Stimulated activated CD4-positive, alpha-beta T cell treated with anti-CD3 and anti-CD28 coated beads, Interleukin-2, amount 100 ng/mL, for 48 hours (primary cell): ENCODE results near the gene KCNG4.

Experiments
- DNase-seq, 2 donors: peaks; one replicate each; pipeline ENCODE4 v3.0.0-alpha.2; 2020

The KCNG4 gene

GRCh38 chr16:84182680-84183571 is 56.9 kb downstream of the KCNG4 start:
- no peak for DNase-seq

DNA sequence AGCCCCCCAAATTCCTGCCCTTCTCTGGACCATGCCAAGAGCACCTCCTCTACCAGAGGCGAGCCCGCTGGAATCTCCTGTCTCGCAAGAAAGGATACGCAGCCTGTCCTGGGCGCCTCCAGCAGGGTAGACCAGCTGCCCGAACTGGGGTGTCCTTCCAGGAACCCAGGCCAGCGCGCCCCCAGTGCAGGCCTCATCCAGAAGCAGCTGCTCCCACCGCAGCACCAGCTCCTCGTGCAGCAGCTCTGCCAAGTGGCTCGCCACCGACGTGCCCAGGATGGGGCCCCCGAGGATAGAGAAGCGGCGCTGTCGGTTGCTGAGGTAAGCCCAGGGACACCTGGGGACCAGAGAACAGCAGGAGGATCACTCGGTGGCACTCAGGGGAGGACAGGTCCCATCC is 57.7 kb downstream of the KCNG4 start:
- DNase-seq: no peak

DNA sequence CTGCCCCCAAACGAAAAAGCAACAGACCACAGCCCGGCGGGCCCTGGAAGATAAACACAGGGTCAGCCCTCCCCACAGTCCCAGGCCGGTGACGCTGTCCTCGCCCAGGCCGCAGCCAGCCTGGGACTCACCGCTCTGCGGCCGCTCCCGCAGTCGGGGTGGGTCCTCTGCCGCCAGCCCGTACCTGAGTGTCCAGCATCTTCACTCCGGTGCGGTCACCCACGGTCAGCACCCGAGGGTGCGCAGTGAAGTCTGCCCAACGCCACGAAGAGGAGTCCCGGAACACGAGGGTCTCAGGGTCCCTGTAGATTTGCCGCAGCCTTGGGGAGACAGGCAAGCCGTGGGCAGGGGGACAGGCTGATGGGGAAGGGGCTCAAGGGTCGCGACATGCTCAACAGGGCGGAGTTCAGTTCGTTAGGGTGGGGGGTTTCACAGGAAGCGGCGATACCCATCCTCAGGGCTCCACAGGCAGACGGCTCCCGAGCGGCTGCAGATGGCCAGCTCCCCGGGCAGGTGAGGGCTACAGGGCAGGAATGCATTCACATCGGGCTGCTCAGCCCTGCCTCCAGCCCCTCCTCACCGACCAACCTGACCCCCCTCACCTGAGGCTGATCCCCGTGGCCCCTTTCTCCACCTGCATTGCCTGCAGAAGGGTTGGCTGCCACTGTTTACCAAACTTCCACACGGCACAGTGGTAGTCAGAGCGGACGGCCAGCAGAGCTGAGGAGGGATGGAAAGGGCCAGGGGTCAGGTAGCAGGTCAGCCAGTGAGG is 58.5 kb downstream of the KCNG4 start:
- DNase-seq: no peak

DNA sequence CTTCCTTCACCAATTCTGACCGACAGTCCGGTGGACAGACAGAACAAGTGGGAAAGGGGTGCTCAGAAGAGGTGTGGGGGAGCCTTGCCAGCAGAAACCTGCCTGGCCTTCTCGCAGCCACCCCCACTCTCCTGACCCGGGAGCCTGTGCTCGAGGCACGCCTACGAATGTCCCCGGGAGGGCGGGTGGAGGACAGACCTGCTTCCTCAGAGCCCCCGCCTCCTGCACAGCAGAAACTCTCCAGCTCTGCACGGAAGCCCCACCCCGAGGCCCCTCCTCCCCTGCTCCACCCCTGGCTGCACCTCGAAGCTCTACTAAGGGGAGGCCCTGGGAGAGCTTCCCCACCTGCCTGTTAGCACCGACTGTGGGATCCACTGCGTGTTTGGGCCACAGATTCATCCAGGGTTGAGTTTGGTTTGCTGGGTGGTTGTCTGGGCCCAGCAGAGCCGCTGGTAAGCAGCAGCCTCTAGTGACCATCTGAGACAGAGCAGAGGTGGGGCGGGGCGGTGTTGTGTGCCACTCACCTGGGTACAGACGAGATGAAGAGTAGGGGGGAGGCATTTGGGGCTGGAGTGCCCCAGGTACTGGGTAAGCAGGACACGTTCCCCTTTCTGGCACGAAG is 59.2 kb downstream of the KCNG4 start:
- DNase-seq: no peak

DNA sequence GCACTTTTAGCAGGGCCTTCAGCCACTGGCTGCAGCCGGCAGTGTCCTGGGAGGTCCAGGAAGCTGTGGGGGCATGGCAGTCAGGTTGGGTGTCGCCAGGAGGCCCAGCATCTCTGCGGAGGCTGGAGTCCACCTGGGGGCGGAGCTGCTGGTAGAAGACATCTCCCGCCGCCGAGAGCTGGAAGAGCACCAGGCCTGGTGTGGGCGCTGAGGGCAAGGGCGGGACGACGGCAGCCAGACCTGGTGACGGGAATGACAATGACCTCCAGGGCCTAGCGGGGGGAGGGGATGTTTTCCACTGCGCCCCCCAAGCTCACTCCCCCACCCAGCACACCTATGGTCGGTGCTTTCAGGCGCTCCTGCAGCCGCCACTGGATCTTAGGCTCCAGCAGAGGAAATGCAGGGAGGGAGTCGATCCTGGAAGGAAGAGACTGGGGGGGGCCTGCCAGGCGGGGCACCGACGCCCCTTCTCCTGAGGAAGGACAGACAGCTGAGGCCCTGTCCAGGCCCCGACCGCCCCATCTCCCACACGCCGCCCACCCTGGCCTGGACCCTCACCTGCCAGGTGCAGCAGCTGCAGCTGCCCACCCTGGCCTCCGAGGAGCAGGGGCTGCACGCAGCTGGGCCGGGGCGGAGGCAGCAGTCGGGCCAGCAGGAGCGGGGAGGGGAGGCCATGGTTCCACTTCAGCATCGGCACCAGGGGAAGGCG is 60.0 kb downstream of the KCNG4 start:
- DNase-seq: no peak

DNA sequence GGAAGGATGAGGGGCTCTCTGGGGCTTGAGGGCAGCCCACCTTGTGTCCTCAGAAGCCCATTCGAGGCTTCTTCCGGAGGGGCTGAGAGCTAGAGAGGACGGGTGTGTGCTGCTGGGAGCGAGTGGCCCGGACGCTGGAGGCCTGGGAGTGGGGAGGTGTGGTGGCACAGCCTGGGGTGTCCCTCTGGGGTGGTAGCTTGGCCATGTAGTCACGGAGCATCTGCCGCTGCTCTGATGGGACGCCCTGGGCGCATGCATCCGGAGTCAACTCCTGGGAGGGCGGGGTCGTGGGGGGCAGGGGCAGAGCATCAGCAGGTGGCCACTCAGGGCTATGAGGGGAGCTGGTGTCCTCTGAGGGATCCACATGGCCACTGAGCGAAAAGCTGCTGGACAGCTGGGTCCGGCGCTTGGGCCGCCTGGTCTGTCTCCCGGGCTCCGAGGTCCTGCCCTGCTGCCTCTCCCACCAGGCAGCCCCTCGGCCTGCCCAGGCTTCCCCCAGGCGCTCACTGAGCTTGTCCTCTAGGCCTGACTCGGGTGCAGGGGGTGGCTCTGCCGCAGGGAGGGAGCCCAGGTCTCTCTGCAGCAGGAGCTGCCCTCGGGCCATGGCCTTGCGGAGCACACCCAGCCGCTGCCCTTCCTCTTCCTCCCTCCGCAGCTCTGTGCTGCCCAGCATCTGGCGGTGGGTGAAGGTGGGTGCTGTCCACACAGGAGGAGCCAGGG is 60.8 kb downstream of the KCNG4 start:
- DNase-seq: no peak

GRCh38 chr16:84178146-84178765 is 61.6 kb downstream of the KCNG4 start:
- no peak for DNase-seq

DNA sequence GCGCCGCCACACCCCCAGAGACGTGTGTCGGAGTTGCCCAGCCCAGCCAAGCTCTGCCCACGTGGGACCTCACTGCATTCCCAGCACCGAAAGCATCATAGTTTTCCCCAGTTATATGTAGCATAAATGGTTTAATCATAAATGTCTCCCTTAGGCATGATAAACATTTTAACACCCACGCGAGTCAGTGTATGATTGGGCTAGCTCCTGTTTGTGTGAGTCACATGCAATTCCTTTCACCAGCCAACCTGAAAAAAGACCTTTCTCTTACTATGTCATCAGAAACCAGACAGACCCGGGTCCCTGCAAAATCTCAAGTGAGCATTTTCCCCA is 62.1 kb downstream of the KCNG4 start:
- DNase-seq: no peak

- no peak for DNase-seq
These were observed 63.4 kb downstream of the KCNG4 start for GRCh38 chr16:84176192-84177053.

GRCh38 chr16:84175350-84176081 is 64.3 kb downstream of the KCNG4 start:
- peak; percentile 47 to 50 for DNase-seq

DNA sequence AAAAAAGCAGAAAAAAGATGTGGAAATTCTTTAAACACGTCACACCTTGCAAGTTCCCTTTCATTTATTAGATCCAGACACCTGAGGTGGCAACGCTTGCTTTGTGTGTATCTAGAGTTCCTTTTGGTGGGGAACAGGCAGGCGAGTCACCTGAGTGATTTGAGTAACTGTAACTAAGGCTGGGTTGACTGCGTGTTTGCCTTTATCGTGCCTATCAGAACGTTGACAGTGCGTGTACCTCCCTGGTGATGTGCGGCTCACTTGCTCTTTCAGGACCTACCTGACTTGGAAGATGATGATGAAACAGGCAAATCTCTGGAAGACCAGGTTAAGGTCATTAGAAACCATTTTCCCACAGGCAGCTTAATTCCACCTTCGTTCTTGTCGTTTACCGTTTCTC is 65.4 kb downstream of the KCNG4 start:
- no peak for DNase-seq

DNA sequence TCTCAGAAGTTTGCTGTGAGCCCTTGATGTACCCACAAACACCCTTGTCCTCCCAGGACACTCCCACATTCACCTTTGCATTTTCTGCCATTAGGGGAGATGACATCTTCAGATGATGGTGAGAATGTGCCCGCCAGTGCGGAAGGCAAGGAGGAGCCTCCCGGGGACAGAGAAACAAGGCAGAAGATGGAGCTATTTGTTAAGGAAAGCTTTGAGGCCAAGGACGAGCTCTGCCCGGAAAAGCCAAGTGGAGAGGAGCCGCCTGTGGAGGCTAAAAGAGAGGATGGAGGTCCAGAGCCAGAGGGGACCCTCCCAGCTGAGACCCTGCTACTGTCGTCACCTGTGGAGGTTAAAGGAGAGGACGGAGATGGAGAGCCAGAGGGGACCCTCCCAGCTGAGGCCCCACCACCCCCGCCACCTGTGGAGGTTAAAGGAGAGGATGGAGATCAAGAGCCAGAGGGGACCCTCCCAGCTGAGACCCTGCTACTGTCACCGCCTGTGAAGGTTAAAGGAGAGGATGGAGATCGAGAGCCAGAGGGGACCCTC is 70.0 kb downstream of the KCNG4 start:
- DNase-seq: no peak
